Measurements from ENCODE around the gene SLC15A3.

GRCh38 chr11:60952742-60953170, 780 bp upstream of the SLC15A3 start:
- TF ChIP-seq POLR2AphosphoS5 (IDR thresholded peaks at IDR 0.05; ENCODE audit: low read depth, low read length) (no peak), CTCF (IDR thresholded peaks at IDR 0.05) (no peak), TCF7L2 (IDR thresholded peaks at IDR 0.05; ENCODE audit: low read depth, low read length) (no peak)

Data from Panc1 (cell line).